ENCODE results near the gene VANGL2. TPM values are rescaled to one million over a fixed set of nuclear protein-coding genes. Genes with fewer than 3 reads are reported as not detected.

VANGL2 gene
- total and polyA plus RNA-seq, 2 of the 8 experiments (the other 6 are each of a cell fraction or from before 2014, with no cell fraction given): 62.5 to 118 TPM

DNA sequence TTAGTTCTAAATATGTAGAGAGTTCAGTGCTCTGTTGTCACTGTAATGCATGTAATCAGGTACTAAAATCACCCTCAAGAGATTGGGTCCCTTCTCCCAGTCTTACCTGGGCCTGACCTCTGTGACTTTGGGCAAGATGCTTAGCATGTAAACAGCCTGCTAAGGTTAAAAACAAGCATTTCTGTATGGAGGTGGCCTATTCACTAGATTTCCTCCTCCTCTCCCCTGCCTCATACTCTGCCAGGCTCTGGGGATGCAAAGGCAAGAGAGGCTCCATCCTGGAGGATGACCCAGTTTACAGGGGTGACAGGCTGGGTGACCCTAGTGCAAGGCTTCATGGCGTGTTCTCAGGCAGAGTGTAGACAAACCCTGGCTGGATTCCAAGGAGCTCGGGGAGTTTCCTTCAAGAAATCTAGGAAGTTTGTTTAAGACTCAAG is 28.8 kb downstream of the VANGL2 start:
- Histone ChIP-seq H3K79me2 (ENCODE audit: control insufficient read depth in 1 of 2, insufficient read depth in 2 of 2, low read length in 2 of 2) (no peaks in the 10 kb centered on the region), H2BK20ac (ENCODE audit: low read length) (no peak overlapping the region), H4K8ac (ENCODE audit: extremely low read depth, insufficient read depth, low read length) (no peak overlapping the region), H3K4ac (replicated peaks; ENCODE audit: insufficient read length, low read depth, low read length) (no peak overlapping the region), H3K4me3 (ENCODE audit: extremely low read depth in 1 of 4, insufficient read depth in 2 of 4, low read depth in 3 of 4, low read length in 4 of 4) (no peak overlapping the region), H3K4me1 (replicated peaks in 1 of 4; ENCODE audit: control insufficient read depth in 3 of 4, insufficient read depth in 4 of 4, low read length in 3 of 4) (no peaks in the 10 kb centered on the region), H3K14ac (ENCODE audit: insufficient read length) (no peak overlapping the region), H4K20me1 (replicated peaks in 1 of 2; ENCODE audit: control insufficient read depth in 1 of 2, insufficient read depth in 2 of 2, low read length in 2 of 2) (peaks cover 0 to 3% of the 10 kb centered on the region in 2 experiments), H2BK5ac (ENCODE audit: low read depth, low read length) (no peak overlapping the region), H2BK120ac (replicated peaks; ENCODE audit: low read depth, low read length) (no peak overlapping the region), H3K4me2 (ENCODE audit: insufficient read depth in 1 of 2, low read depth in 2 of 2, low read length in 2 of 2) (no peak overlapping the region), H2AFZ (ENCODE audit: low read length) (no peak overlapping the region), H3K9me3 (ENCODE audit: insufficient read depth in 2 of 2, low read depth in 1 of 2, low read length in 1 of 2) (no peaks in the 10 kb centered on the region), H4K5ac (ENCODE audit: insufficient read length, low read depth, low read length) (no peak overlapping the region), H3K9ac (replicated peaks in 1 of 4; ENCODE audit: extremely low read depth in 1 of 4, low read depth in 3 of 4, low read length in 3 of 4) (no peak overlapping the region), H2AK5ac (ENCODE audit: low read depth, low read length) (no peak overlapping the region), H3K23me2 (ENCODE audit: low read depth, low read length) (no peaks in the 10 kb centered on the region; the same call in 1 of the 2 replicates), H3K18ac (ENCODE audit: extremely low read depth, low read length) (no peak overlapping the region), H4K91ac (replicated peaks; ENCODE audit: insufficient read length, low read length) (no peak overlapping the region), H3K79me1 (ENCODE audit: low read depth, low read length) (no peaks in the 10 kb centered on the region), H3K27ac (ENCODE audit: low read depth, low read length) (no peak overlapping the region), H3K56ac (replicated peaks; ENCODE audit: insufficient read length, low read depth, low read length) (no peak overlapping the region), H3K27me3 (replicated peaks in 1 of 4; ENCODE audit: control insufficient read depth in 3 of 4, extremely low read depth in 1 of 4, insufficient read depth in 3 of 4, low read length in 3 of 4) (no peaks in the 10 kb centered on the region), H2BK12ac (ENCODE audit: low read depth, low read length) (no peak overlapping the region), H3K23ac (ENCODE audit: insufficient read length) (no peak overlapping the region), H3K36me3 (ENCODE audit: control insufficient read depth in 2 of 4, insufficient read depth in 4 of 4, low read length in 3 of 4) (peaks cover 6 to 23% (median 21%) of the 10 kb centered on the region in 4 experiments; a peak in 6 of 8 replicates), H2BK15ac (ENCODE audit: low read length) (no peak overlapping the region)
- DNase-seq (ENCODE audit: low read depth in 1 of 2, low spot score in 2 of 2): no peak
- ChIA-PET CTCF (ENCODE audit: partially characterized antibody) (interaction anchor here (1.0 to 5.6 kb wide), 12 partner anchors 10 to 249 kb away, joined by 3 to 67 read pairs (median 4); no protein-coding TSS in a partner anchor), POLR2A (ENCODE audit: partially characterized antibody) (interaction anchor here (1.1 kb wide), 1 partner anchor 9 kb away, joined by 3 read pairs; no protein-coding TSS in a partner anchor)
- FAIRE-seq: no peak
- TF ChIP-seq NANOG (IDR thresholded peaks at IDR 0.05; ENCODE audit: insufficient read depth, low read depth, low read length, poor library complexity, severe bottlenecking): no peak
- no peak for TF ChIP-seq KDM1A (IDR thresholded peaks at IDR 0.05; ENCODE audit: borderline replicate concordance, low read length)
- no peak for TF ChIP-seq ASH2L (IDR thresholded peaks at IDR 0.05; ENCODE audit: low read length)
- TF ChIP-seq CEBPB (IDR thresholded peaks at IDR 0.05; ENCODE audit: low read depth, low read length): no peak
- no peak for TF ChIP-seq SP4 (IDR thresholded peaks at IDR 0.05; ENCODE audit: low read length)
- no peak for TF ChIP-seq SAP30 (IDR thresholded peaks at IDR 0.05; ENCODE audit: insufficient read depth, insufficient replicate concordance, low read length)
- WGBS, 2 experiments (ENCODE audit: extremely low coverage in 1 of 2, insufficient coverage in 1 of 2, insufficient read length in 1 of 2, insufficient replicate concordance in 2 of 2, low coverage in 1 of 2, low lambda C conversion rate in 2 of 2, missing lambda C conversion rate in 1 of 2): 89% methylated on average over 2 of the region's 2 CpGs; no CpG with 5 or more reads in 1 of the 2 experiments
